Thyroid gland (tissue), 4 donors: ENCODE measurements around the gene ZNF862.

ENCODE experiments used
- CTCF ChIP-seq, 6 experiments: fragments of 200-600 bp in 3 of 6; fragments of 450-650 bp in 3 of 6; sonication (generic) in 3 of 6; IDR thresholded peaks; one replicate each; pipeline ENCODE4 v1.5.1; 2016 to 2019; ENCODE audit warnings: antibody characterized with exemption in 6 of 6, mild to moderate bottlenecking in 2 of 6, inconsistent platforms in 1 of 6, moderate library complexity in 1 of 6
- POLR2A ChIP-seq, 2 donors: fragments of 450-650 bp; IDR thresholded peaks; one replicate each; pipeline ENCODE4 v1.6.1; 2017; ENCODE audit warnings: antibody characterized with exemption in 2 of 2, mild to moderate bottlenecking in 2 of 2, moderate library complexity in 1 of 2

GRCh38 chr7:149883048-149883438, 44.9 kb downstream of the ZNF862 start:
- TF ChIP-seq CTCF (IDR thresholded peaks at IDR 0.05) (no peak), POLR2A (IDR thresholded peaks at IDR 0.05) (no peak)
